H7 (cell line): ENCODE results near the gene RANBP10. TPM values are rescaled to one million over a fixed set of nuclear protein-coding genes. Genes with fewer than 3 reads are reported as not detected.

Source experiments
- DNase-seq: peaks from one replicate; pipeline ENCODE4 v3.0.0; 2012
- H3K27me3 ChIP-seq: 2 replicates; pipeline ENCODE4 v1.6.0; 2011; ENCODE audit warnings: mild to moderate bottlenecking, low read length; ENCODE audit not compliant: control insufficient read depth, insufficient read depth
- H3K36me3 ChIP-seq: replicated peaks from 2 replicates; pipeline ENCODE4 v1.5.1; 2011; ENCODE audit warnings: low read length; ENCODE audit not compliant: control insufficient read depth, insufficient read depth
- H3K4me3 ChIP-seq: 2 replicates; pipeline ENCODE4 v1.5.1; 2011; ENCODE audit warnings: low read depth, mild to moderate bottlenecking, control low read depth, low read length, moderate library complexity; ENCODE audit not compliant: insufficient read depth
- total RNA-seq: library from RNA; depleted of rRNA; stranded (reverse); fragments of >200 nt; shearing (Covaris generic); gene quantifications from 2 replicates; pipeline ENCODE4 v1.2.3, GENCODE V29; 2014

RANBP10 gene
- total RNA-seq, 1 experiment from 2014 or later: 7.3 TPM

DNA sequence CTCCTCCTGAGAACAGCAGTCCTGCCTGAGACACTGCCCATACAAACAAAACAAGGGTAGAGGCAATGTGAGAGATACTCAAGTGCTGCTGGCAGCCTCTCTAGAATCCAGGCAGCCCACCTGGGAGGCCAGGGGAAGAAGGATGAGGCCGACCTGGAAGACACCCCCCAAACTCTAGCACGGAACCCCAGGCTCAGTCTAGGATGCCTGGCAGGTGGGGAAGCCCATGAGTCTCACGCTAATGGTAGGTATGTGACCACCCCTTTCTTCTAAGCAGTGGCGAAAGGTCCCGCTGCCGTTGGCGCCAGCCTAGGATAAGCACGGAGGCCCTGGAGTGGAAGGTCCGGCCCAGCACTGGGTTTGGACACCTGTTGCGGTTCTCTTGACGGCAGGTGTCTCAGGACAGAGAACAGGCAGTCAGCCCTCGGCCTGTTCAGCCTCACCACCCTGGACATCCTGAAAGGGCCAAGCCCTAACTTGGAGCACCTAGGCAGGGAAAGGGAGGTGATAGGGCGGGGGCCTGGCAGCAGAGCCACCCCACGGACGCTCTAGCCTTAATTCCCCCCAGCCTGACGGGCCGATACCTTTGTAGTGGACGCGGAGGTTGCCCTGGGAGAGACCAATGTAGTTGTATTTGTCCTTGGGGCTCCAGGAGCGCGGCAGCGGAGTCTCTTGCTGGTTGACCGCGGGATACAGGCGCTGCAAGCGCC is 487 bp downstream of the RANBP10 start:
- H3K4me3 ChIP-seq: peak overlapping the region; percentile 95
- H3K36me3 ChIP-seq: peaks cover 3% of the 10 kb centered on the region; the same call in 1 of the 2 replicates
- no peak for DNase-seq
- H3K27me3 ChIP-seq: no peaks in the 10 kb centered on the region

DNA sequence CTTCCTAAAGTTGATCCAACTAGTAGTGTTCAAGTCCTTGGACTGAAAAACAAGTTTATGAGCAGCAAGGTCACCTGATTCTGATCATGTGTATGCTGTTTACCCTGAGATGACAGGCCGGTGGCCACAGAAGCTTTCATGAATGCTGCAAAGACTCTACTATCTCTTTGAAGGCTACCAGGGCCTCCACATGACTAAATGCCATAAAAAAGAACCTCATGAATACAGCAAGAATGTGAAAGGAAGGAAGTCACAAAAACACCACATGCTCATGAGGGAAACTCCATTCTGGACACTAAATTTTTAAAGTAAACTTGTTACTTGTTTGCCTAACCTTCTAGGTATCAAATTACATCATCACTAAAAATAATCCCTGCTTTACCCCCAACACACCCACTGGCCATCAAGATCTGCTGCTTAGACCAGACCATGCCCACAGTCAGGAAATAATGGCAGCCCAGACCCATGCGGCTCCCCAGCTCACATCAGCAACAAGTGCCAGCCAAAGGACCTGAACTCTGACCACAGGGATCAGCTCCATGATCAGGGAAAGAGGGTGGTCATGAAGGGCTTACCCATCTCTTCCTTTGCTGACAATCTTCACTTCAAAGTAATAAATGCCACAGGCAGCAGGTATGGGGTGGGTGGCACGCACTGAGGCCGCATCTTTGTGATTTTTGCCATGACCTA is 1.4 kb downstream of the RANBP10 start:
- DNase-seq: no peak
- no peaks in the 10 kb centered on the region for H3K27me3 ChIP-seq
- peak overlapping the region; percentile 95 for H3K4me3 ChIP-seq
- peaks cover 3% of the 10 kb centered on the region; the same call in 1 of the 2 replicates for H3K36me3 ChIP-seq

- Histone ChIP-seq H3K27me3 (no peaks in the 10 kb centered on the region), H3K36me3 (peaks cover 3% of the 10 kb centered on the region; the same call in 1 of the 2 replicates), H3K4me3 (no peak overlapping the region)
- DNase-seq: no peak
These were observed 2.5 kb downstream of the RANBP10 start for GRCh38 chr16:67803894-67804293.

DNA sequence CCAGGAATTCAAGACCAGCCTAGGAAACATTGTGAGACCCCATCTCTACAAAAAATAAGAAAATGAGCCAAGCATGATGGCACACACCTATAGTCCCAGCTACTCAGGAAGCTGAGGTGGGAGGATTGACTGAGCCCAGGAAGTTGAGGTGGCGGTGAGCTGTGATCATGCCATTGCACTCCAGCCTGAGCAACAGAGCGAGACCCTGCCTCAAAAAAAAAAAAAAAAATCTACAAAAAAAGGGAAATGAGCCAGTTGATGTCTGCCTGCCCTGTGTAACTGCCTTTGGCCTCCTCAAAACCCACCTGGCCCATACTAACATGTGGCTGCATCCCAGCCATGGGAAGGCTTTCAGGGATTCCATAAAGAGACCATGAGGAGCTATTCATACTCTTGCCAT is 4.5 kb downstream of the RANBP10 start:
- Histone ChIP-seq H3K36me3 (peaks cover 3% of the 10 kb centered on the region; the same call in 1 of the 2 replicates), H3K27me3 (no peaks in the 10 kb centered on the region), H3K4me3 (no peak overlapping the region)
- no peak for DNase-seq

DNA sequence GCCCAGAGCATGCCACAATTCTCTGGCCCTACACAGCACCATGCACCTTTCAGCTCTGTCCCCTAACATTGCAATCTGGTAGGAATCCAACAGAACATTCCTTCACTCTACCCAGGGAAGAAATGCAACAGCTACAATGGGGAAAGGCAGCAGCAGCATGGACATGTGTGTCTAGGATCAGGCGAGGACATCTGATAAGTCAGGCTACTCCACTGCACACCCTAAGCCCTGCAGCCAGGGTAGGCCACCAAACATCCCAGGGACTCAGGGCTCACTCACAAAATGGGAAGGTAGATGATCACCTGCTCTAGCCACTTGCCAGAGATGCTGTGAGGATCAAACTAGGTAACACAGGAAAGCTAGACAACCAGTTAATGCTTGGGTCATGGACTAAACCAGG is 5.1 kb downstream of the RANBP10 start:
- Histone ChIP-seq H3K4me3 (no peak overlapping the region), H3K36me3 (peaks cover 3% of the 10 kb centered on the region; the same call in 1 of the 2 replicates), H3K27me3 (no peaks in the 10 kb centered on the region)
- DNase-seq: peak; percentile 5

DNA sequence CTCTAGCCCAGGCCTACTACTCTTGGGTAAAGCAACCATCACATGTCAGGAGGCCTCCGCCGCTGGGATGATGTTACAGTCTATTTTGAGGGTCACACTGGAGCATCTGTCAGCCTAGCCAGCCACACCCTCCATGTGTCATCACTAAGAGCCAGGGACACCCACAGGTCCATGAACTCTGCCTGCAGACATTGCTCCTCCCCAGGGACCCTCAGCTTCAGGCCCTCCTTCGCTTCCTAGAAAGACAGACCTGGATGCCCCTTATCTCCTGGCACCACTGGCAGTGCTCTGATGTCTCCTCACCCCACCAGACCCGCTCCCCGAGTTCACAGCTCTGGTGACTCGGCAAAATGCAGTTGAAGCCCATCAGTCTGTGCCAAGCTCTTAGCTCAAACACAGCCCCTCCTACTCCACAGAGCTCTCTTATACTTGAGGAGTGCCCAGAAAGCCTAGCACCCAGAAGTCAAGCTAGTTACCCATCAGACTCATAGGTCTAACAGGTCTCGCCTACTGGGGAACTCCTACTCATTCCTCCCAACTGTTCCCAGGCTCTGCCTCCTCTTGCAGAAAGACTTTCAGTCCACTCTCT is 5.9 kb downstream of the RANBP10 start:
- Histone ChIP-seq H3K4me3 (no peak overlapping the region), H3K27me3 (no peaks in the 10 kb centered on the region), H3K36me3 (peaks cover 3% of the 10 kb centered on the region; the same call in 1 of the 2 replicates)
- DNase-seq: peak; percentile 5

- Histone ChIP-seq H3K27me3 (no peaks in the 10 kb centered on the region), H3K4me3 (no peak overlapping the region), H3K36me3 (no peaks in the 10 kb centered on the region)
- no peak for DNase-seq
These were observed 10.2 kb downstream of the RANBP10 start for GRCh38 chr16:67796099-67796718.

GRCh38 chr16:67790071-67790470 is 16.3 kb downstream of the RANBP10 start:
- H3K36me3 ChIP-seq: no peaks in the 10 kb centered on the region
- no peak for DNase-seq
- no peaks in the 10 kb centered on the region for H3K27me3 ChIP-seq
- no peak overlapping the region for H3K4me3 ChIP-seq

DNA sequence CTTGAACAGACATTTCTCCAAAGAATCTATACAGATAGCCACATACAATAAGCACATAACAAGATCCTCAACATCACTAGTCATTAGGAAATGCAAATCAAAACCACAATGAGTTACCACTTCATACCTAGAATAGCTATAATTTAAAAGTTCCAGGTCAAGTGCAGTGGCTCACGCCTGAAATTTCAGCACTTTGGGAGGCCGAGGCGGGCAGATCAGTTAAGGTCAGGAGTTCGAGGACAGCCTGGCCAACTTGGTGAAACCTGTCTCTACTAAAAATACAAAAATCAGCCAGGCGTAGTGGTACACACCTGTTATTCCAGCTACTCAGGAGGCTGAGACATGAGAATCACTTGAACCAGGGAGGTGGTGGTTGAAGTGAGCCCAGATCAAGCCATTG is 19.9 kb downstream of the RANBP10 start:
- no peaks in the 10 kb centered on the region for H3K27me3 ChIP-seq
- no peak for DNase-seq
- H3K4me3 ChIP-seq: no peak overlapping the region
- H3K36me3 ChIP-seq: no peaks in the 10 kb centered on the region

DNA sequence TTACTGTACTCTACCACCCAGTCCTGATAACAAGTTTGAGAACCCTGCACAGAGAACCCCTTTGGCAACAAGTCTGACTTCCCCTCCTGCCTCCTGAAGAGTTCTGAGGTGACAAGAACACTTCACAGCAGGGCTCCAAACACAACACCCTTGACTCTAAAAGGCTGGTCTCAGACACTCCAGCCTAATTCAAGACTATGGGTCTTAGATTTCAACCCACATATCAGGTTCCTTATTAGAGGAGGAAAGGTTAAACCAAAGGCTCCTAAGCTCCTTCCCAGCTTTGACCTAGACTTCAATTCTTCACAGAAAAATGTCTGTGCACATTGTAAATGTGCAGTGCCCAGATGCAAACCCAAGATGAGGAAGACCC is 23.0 kb downstream of the RANBP10 start:
- no peak overlapping the region for H3K4me3 ChIP-seq

GRCh38 chr16:67782567-67783352 is 23.6 kb downstream of the RANBP10 start:
- H3K4me3 ChIP-seq: no peak overlapping the region
- DNase-seq: no peak
- no peaks in the 10 kb centered on the region for H3K36me3 ChIP-seq
- H3K27me3 ChIP-seq: no peaks in the 10 kb centered on the region

More for the DNA sequence above, 23.0 kb downstream of the RANBP10 start:
- Histone ChIP-seq H3K27me3 (no peaks in the 10 kb centered on the region), H3K36me3 (no peaks in the 10 kb centered on the region)
- DNase-seq: no peak

DNA sequence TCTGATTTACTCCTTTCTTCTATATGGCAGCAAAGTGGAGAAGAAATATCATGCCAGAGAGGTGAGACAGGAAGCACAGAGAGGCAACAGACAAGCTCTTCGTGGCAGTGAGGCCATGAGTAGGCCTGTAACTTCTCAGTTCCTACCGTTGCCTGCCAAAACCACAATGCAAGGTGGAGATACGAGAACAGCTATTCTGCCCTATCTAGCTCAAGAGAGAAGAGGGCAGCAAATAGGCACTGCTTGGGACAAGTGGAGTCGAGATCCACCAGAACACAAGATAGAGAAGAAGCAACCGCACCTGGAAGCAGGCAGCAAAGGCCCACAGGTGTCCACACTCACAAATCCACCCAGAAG is 24.8 kb downstream of the RANBP10 start:
- Histone ChIP-seq H3K36me3 (no peaks in the 10 kb centered on the region), H3K4me3 (no peak overlapping the region), H3K27me3 (no peaks in the 10 kb centered on the region)
- DNase-seq: no peak

- DNase-seq: no peak
- Histone ChIP-seq H3K27me3 (no peaks in the 10 kb centered on the region), H3K4me3 (no peak overlapping the region)
These were observed 25.4 kb downstream of the RANBP10 start for GRCh38 chr16:67780847-67781564.

More at GRCh38 chr16:67780847-67781564, 25.4 kb downstream of the RANBP10 start:
- H3K36me3 ChIP-seq: no peaks in the 10 kb centered on the region
